ENCODE measurements around the gene COG4.
A peak's percentile ranks its signal among the peaks of the same experiment; 100 is the strongest.

The COG4 gene

DNA sequence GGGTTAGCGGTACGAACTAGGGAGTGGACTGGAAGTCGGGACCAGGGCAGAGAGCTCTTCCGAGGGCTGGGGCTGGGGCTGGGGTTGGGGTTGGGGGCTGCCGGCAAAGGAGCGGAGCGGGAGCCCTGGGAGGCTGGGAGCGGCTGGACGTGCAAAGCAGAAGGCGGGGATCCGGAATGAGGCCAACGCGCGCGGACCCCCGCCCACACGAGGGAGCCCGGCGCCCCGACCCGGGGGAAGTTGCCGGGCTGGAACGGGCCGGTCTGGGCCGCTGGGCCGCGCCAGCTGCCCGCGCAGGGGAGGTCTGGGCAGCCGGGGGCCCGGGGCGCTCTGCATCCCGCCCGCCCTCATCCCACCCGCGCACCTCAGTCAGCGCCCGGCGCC, 84.8 kb downstream of the COG4 start:
- no peak for TF ChIP-seq CTCF (IDR thresholded peaks at IDR 0.05; ENCODE audit: low read depth, low read length, missing control alignments)
- H3K4me3 ChIP-seq (ENCODE audit: low read depth, low read length) = peak overlapping the region; percentile 81
- no peak for DNase-seq (ENCODE audit: low read depth)

DNA sequence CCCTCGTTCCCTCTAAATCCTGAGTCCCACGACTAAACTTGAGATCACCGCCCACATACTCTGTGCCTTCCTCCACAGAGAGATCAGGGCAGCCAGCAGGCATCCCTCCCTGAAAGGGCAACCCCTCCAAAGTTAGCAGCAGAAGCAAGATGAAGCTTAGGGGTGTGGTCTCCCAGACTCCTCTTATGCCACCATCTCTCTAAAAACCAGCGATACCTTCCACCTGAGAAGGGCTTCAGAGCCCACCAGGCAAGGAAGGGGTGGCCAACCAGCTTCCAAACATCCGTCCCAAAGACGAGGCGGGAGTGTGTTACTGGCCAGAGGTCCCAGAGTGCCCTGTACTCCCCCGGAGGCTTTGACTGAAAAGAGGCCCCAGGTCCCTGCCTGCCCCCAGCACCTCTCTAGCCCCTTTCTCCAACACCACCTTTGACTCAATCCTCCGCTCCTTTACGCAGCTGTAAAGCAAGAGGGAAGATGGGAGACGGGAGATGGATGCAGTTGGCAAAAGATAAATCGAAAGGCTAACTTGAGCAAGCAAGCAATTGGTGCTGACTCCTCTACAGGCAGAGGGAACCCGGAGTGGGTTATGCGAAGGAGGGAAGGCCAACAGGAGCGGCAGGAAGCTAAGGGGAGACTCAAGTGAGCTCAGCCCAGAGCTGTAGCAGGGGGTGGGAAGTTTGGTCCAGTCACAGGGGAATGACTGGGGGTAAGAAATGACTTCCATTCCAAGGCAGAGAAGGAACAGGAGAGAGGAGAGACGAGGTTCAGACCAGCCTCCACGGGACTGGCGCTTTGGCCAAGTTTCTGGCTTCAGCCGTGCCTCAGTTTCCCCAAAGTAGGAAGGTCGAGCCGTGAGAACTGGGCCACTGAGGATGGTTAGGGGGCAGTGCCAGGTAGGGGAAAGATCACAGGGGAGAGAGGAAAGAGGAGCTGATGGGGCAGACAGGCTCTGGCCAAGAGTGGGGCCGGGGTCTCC, 85.5 kb downstream of the COG4 start:
- peak overlapping the region; percentile 81 for H3K4me3 ChIP-seq (ENCODE audit: low read depth, low read length)
- no peak for DNase-seq (ENCODE audit: low read depth)
- TF ChIP-seq CTCF (IDR thresholded peaks at IDR 0.05; ENCODE audit: low read depth, low read length, missing control alignments) = no peak

GRCh38 chr16:70437017-70437581, 86.3 kb downstream of the COG4 start:
- no peak for DNase-seq (ENCODE audit: low read depth)
- TF ChIP-seq CTCF (IDR thresholded peaks at IDR 0.05; ENCODE audit: low read depth, low read length, missing control alignments) = no peak
- peak overlapping the region; percentile 81 for H3K4me3 ChIP-seq (ENCODE audit: low read depth, low read length)

DNA sequence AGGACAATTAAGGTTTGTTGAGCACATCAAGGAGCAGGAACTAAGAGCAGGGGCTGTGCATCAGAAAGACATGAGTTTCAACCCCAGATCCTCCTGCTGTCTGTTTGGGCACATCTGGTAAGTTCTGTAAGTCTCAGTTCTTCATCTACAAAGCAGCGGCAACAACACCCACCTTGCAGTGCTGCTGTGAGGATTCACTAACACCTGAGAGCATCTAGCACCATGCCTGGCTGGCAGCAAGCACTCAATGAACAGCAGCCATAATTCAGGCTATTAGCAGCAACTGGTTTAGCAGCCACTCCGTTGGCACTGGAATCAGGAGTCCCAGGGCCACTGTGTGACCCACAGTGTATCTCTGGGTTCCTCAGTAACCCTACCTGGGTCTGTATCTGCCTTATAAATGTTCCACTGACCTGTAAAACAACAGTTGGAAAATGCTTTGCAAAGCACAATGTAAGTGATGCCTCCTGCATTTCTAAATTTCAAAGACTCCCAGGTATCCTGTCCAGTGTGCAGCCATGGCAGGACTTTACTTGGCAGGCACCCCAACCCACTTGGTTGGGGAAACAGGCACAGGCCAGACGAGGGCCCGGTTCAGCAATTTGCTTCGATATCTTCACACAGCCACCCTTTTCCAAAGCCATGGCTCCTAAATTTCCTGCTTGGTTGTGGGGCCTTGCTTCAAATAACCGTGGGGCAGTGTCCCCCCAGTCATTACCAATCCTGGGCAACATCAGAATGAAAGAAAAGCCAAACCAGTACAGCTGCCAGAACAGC, 88.7 kb downstream of the COG4 start:
- peak overlapping the region; percentile 15; the same call in 1 of the 2 replicates for H3K4me3 ChIP-seq (ENCODE audit: low read depth, low read length)
- no peak for DNase-seq (ENCODE audit: low read depth)
- no peak for TF ChIP-seq CTCF (IDR thresholded peaks at IDR 0.05; ENCODE audit: low read depth, low read length, missing control alignments)

DNA sequence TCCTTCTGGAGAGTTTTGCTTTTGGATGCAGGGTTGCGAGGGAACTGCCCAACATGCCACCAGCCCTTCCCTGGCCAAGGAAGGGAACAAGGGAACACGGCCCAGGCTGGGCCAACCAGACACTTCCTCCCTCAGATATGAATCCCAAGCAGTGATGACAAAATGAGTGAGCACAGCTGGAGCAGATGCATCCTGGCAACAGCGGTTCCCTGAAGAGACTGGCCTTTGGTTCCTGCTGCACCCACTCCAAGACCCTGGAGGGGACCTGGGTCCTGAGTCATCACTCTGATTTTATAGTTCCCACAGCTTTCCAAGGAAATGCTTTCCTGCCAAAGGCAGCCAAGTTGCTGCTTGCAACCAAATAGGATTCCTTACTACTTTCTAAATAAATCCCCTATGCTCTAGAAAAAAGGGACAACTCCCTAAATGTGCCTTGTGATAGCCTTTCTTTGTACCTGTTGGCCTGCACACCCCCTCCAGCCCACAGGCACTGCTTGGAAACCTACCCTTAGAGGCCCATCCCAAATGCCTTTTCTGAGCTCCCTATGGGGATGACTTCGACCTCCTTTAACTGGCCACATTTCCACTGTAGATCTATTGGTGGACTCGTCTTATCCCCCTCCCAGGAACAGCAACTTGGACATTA, 89.8 kb downstream of the COG4 start:
- peak overlapping the region; percentile 34 for H3K4me3 ChIP-seq (ENCODE audit: low read depth, low read length)
- no peak for DNase-seq (ENCODE audit: low read depth)
- no peak for TF ChIP-seq CTCF (IDR thresholded peaks at IDR 0.05; ENCODE audit: low read depth, low read length, missing control alignments)

DNA sequence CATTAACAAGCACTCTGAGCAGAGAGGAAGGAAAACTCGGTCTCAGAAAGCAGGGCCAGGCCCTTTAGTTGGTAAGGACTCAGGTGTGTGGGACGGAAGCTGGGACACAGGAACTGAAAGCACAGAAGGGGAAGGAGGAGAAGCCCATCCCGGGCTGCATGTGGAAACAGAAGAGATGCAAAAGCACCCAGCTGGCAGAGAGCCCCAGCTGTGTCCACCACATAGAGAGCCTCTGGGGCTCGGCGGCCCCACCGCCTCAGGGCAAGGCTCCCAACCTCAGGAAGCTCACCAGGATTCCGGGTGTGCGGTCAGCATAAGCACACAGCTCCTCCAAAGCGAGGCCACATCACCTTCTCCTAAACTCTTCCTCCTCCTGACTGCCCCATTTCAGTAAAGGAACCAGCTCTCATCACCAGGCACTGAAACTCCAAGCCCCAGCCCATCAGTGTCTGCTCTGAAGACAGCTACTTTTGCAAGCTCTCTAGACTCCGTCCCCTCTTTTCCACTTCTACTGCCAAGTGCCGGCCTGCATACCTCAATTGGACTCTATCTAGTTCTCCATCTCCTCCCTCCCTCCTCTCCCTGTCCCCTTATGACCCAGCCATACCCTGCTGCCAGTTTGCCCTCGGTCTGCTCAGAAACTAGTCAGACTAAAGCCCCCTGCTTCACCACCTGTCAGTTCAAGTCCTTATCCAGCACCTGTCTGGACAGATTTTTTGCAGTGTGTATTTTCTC, 90.5 kb downstream of the COG4 start:
- TF ChIP-seq CTCF (IDR thresholded peaks at IDR 0.05; ENCODE audit: low read depth, low read length, missing control alignments) = no peak
- DNase-seq (ENCODE audit: low read depth) = peak; percentile 72
- peak overlapping the region; percentile 34 for H3K4me3 ChIP-seq (ENCODE audit: low read depth, low read length)

Data from GM12864 (cell line).